NB4 (cell line): ENCODE results near the gene LRRC4C.

ENCODE experiments used
- DNase-seq: peaks from one replicate; pipeline ENCODE4 v3.0.0; 2010; ENCODE audit warnings: low read depth
- H3K4me3 ChIP-seq: one replicate; pipeline ENCODE4 v1.5.1; 2011; ENCODE audit warnings: mild to moderate bottlenecking, low read depth, low read length, moderate library complexity
- MYC ChIP-seq: IDR thresholded peaks from 2 replicates; pipeline ENCODE4 v1.6.1; 2011; ENCODE audit warnings: low read depth, low read length
- POLR2A ChIP-seq: IDR thresholded peaks from 2 replicates; pipeline ENCODE4 v1.6.1; 2011; ENCODE audit warnings: mild to moderate bottlenecking; ENCODE audit not compliant: insufficient read length; ENCODE audit errors: extremely low read depth
- TF ChIP-seq, protein P1 (sequence below): IDR thresholded peaks from 2 replicates; pipeline ENCODE4 v1.6.1; 2011; ENCODE audit warnings: low read depth, low read length
- TF ChIP-seq, protein P2 (sequence below): IDR thresholded peaks from one replicate; pipeline ENCODE4 v1.5.1; 2012; ENCODE audit warnings: low read depth, low read length

Gene LRRC4C

GRCh38 chr11:41247621-41248020, 211.8 kb downstream of the LRRC4C start:
- TF ChIP-seq MYC (no peak), POLR2A (no peak)
- TF ChIP-seq, protein P1, sequence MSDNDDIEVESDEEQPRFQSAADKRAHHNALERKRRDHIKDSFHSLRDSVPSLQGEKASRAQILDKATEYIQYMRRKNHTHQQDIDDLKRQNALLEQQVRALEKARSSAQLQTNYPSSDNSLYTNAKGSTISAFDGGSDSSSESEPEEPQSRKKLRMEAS: no peak
- TF ChIP-seq, protein P2, sequence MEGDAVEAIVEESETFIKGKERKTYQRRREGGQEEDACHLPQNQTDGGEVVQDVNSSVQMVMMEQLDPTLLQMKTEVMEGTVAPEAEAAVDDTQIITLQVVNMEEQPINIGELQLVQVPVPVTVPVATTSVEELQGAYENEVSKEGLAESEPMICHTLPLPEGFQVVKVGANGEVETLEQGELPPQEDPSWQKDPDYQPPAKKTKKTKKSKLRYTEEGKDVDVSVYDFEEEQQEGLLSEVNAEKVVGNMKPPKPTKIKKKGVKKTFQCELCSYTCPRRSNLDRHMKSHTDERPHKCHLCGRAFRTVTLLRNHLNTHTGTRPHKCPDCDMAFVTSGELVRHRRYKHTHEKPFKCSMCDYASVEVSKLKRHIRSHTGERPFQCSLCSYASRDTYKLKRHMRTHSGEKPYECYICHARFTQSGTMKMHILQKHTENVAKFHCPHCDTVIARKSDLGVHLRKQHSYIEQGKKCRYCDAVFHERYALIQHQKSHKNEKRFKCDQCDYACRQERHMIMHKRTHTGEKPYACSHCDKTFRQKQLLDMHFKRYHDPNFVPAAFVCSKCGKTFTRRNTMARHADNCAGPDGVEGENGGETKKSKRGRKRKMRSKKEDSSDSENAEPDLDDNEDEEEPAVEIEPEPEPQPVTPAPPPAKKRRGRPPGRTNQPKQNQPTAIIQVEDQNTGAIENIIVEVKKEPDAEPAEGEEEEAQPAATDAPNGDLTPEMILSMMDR: no peak
- H3K4me3 ChIP-seq: no peak overlapping the region
- DNase-seq: no peak

DNA sequence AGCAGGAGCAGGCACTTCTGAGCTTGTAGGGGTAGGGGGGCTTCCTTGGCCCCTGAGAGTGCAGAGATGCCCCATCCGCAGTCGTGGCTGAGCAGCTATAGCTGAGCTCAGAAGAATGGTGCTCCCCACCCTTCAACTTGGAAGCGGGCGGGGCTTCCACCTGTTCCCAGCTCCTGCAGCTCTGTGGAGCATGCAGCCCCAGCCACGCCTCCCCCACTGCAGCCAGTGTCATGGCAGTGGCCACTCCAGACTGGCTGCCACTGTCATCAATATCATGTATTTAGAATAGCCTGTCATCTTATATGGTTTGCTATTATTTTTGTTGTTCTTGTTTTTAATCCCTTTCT, 213.1 kb downstream of the LRRC4C start:
- TF ChIP-seq, protein P1: no peak
- TF ChIP-seq POLR2A: no peak
- TF ChIP-seq, protein P2: no peak
- TF ChIP-seq MYC: no peak
- no peak overlapping the region for H3K4me3 ChIP-seq
- no peak for DNase-seq

- TF ChIP-seq, protein P1: no peak
- no peak for TF ChIP-seq MYC
- no peak for TF ChIP-seq POLR2A
- TF ChIP-seq, protein P2: no peak
- no peak for DNase-seq
These were observed 213.6 kb downstream of the LRRC4C start for GRCh38 chr11:41245704-41246398.

GRCh38 chr11:41245184-41245583, 214.3 kb downstream of the LRRC4C start:
- TF ChIP-seq, protein P1: no peak
- no peak for TF ChIP-seq POLR2A
- no peak for TF ChIP-seq MYC
- TF ChIP-seq, protein P2: no peak
- DNase-seq: no peak
- no peak overlapping the region for H3K4me3 ChIP-seq

More at GRCh38 chr11:41245704-41246398, 213.6 kb downstream of the LRRC4C start:
- H3K4me3 ChIP-seq: no peak overlapping the region

DNA sequence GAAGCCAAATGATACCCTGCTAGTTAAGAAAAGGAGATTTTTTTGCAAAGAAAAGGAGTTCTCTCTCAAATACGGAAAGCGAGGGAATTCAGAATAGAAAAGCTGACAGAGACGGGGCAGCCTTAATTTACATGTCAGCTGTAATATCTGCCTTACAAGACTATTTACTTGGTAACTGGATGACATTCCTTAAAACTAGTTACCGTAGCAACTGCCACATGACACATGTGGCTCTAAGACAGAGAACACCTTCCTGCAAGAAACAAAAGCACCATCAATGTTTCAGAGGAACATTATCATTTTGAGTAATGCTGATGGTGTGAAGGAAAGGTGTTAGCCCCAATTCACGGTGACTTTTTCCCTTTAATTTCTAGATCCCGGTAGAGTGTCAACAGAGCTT, 222.1 kb downstream of the LRRC4C start:
- TF ChIP-seq POLR2A (no peak), MYC (no peak)
- TF ChIP-seq, protein P2: no peak
- TF ChIP-seq, protein P1: no peak
- no peak for DNase-seq
- H3K4me3 ChIP-seq: no peak overlapping the region

GRCh38 chr11:41235668-41236067, 223.8 kb downstream of the LRRC4C start:
- H3K4me3 ChIP-seq: no peak overlapping the region
- TF ChIP-seq MYC (no peak), POLR2A (no peak)
- TF ChIP-seq, protein P2: no peak
- TF ChIP-seq, protein P1: no peak
- no peak for DNase-seq
